ENCODE measurements around the gene ULK1. TPM values are rescaled to one million over a fixed set of nuclear protein-coding genes. Genes with fewer than 3 reads are reported as not detected.

Gene ULK1
- polyA plus RNA-seq, 3 donors = 1.0 to 75.1 (median 1.3) TPM

GRCh38 chr12:131865180-131865875 is 29.1 kb upstream of the ULK1 start:
- H3K79me2 ChIP-seq (ENCODE audit: insufficient read depth, low read length) = no peaks in the 10 kb centered on the region
- peaks cover 0 to 2% (median 0%) of the 10 kb centered on the region in 7 donors for H3K9me3 Mint-ChIP-seq
- no peak overlapping the region for H3K4me3 ChIP-seq (replicated peaks in 1 of 3; ENCODE audit: low read depth in 2 of 3, low read length in 3 of 3)
- H3K4me2 ChIP-seq (replicated peaks; ENCODE audit: extremely low read depth, low read length, poor library complexity, severe bottlenecking) = no peak overlapping the region
- H3K27me3 ChIP-seq (ENCODE audit: control insufficient read depth in 2 of 2, insufficient read depth in 2 of 2, low read length in 2 of 2) = no peaks in the 10 kb centered on the region
- H3K27ac Mint-ChIP-seq = peak overlapping the region in 3 of 7 donors; percentile 7 to 58 (median 11)
- no peak overlapping the region for H3K4me3 Mint-ChIP-seq
- intact Hi-C loops (cut with micrococcal nuclease) = no loop called here
- no peaks in the 10 kb centered on the region for H3K36me3 ChIP-seq (replicated peaks in 1 of 2; ENCODE audit: control insufficient read depth in 1 of 2, insufficient read depth in 2 of 2, low read length in 2 of 2)
- H3K27ac ChIP-seq (ENCODE audit: low read depth in 1 of 2, low read length in 2 of 2) = no peak overlapping the region
- 88% methylated on average over 8 of the region's 20 CpGs for WGBS (ENCODE audit: insufficient coverage)
- peaks cover 1 to 6% (median 2%) of the 10 kb centered on the region in 3 donors for H3K27me3 Mint-ChIP-seq (ENCODE audit: low read depth in 3 of 3)
- H2AFZ ChIP-seq (ENCODE audit: insufficient read depth, low read depth, low read length, poor library complexity, severe bottlenecking) = no peak overlapping the region
- DNase-seq = no peak
- peaks cover 44 to 57% of the 10 kb centered on the region in 2 donors for H3K4me1 ChIP-seq (ENCODE audit: control insufficient read depth in 1 of 2, insufficient read depth in 2 of 2, low read length in 2 of 2)
- no peak for TF ChIP-seq CTCF (IDR thresholded peaks at IDR 0.05)
- no peaks in the 10 kb centered on the region for H3K36me3 Mint-ChIP-seq
- no peaks in the 10 kb centered on the region for H4K20me1 ChIP-seq (ENCODE audit: insufficient read depth, low read length)
- peaks cover 48% of the 10 kb centered on the region for H3K4me1 Mint-ChIP-seq
- no peak overlapping the region for H3K9ac ChIP-seq (ENCODE audit: insufficient read depth, low read length, poor library complexity, severe bottlenecking)
- H3K9me3 ChIP-seq (replicated peaks in 1 of 2; ENCODE audit: control insufficient read depth in 1 of 2, insufficient read depth in 1 of 2, low read length in 2 of 2) = no peaks in the 10 kb centered on the region

GRCh38 chr12:131867471-131867870 is 27.0 kb upstream of the ULK1 start:
- Histone ChIP-seq H3K4me1 (ENCODE audit: control insufficient read depth in 1 of 2, insufficient read depth in 2 of 2, low read length in 2 of 2) (peaks cover 34 to 48% of the 10 kb centered on the region in 2 donors), H3K4me3 (replicated peaks in 1 of 3; ENCODE audit: low read depth in 2 of 3, low read length in 3 of 3) (no peak overlapping the region), H2AFZ (ENCODE audit: insufficient read depth, low read depth, low read length, poor library complexity, severe bottlenecking) (peak overlapping the region; percentile 61), H3K9me3 (replicated peaks in 1 of 2; ENCODE audit: control insufficient read depth in 1 of 2, insufficient read depth in 1 of 2, low read length in 2 of 2) (no peaks in the 10 kb centered on the region), H4K20me1 (ENCODE audit: insufficient read depth, low read length) (no peaks in the 10 kb centered on the region), H3K27me3 (ENCODE audit: control insufficient read depth in 2 of 2, insufficient read depth in 2 of 2, low read length in 2 of 2) (no peaks in the 10 kb centered on the region), H3K36me3 (replicated peaks in 1 of 2; ENCODE audit: control insufficient read depth in 1 of 2, insufficient read depth in 2 of 2, low read length in 2 of 2) (no peaks in the 10 kb centered on the region), H3K27ac (ENCODE audit: low read depth in 1 of 2, low read length in 2 of 2) (no peak overlapping the region), H3K4me2 (replicated peaks; ENCODE audit: extremely low read depth, low read length, poor library complexity, severe bottlenecking) (no peak overlapping the region), H3K79me2 (ENCODE audit: insufficient read depth, low read length) (no peaks in the 10 kb centered on the region), H3K9ac (ENCODE audit: insufficient read depth, low read length, poor library complexity, severe bottlenecking) (no peak overlapping the region)
- peak; percentile 56 to 65 (median 62) for DNase-seq
- Mint-ChIP-seq H3K36me3 (peaks cover 0 to 3% of the 10 kb centered on the region in 2 donors), H3K4me3 (peak overlapping the region in 1 of 2 donors; percentile 31), H3K27ac (peak overlapping the region in 5 of 7 donors; percentile 21 to 83 (median 57)), H3K9me3 (peaks cover 0 to 2% (median 0%) of the 10 kb centered on the region in 7 donors), H3K27me3 (ENCODE audit: low read depth in 3 of 3) (peaks cover 0 to 4% (median 1%) of the 10 kb centered on the region in 3 donors), H3K4me1 (peaks cover 40% of the 10 kb centered on the region)
- intact Hi-C loops (cut with micrococcal nuclease) = no loop called here
- no peak for TF ChIP-seq CTCF (IDR thresholded peaks at IDR 0.05)
- WGBS (ENCODE audit: insufficient coverage) = 88% methylated on average over 4 of the region's 10 CpGs

Data from CD14-positive monocyte (primary cell).